ENCODE results near the gene CST9. TPM values are rescaled to one million over a fixed set of nuclear protein-coding genes. Genes with fewer than 3 reads are reported as not detected.

Gene CST9
- total and polyA plus RNA-seq, 2 of the 8 experiments (the other 6 are each of a cell fraction or from before 2014, with no cell fraction given): 0.05 to 0.19 TPM

DNA sequence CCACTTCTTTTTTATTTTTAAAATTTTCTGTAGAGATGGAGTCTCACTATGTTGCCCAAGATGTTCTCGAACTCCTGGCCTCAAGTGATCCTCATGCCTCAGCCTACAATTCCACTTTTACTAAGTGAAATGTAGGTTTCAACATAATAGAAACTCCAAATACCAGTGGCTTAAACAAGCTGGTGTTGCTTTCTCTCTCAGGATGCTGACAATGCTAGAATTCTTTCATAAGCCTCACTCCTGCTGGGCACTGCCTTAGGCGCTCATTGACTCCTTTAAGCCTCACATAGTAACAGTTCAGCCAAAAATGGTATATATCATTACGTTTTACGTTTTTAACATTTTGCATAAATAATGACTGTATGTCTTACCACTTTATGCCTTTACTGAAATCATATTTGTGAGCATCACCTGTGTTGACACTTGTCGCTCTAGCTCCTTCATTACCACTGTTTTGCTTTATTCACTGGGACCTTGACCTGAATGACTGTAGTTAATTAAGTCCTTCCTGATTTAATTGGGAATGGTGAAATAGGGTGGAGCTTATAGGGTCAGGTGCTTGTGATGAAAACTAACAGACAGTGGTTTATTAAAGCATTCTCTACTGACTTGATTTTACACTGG, 3.9 kb upstream of the CST9 start:
- 82% methylated on average over 5 of the region's 5 CpGs; no CpG with 5 or more reads in 1 of the 2 experiments for WGBS, 2 experiments (ENCODE audit: extremely low coverage in 1 of 2, insufficient coverage in 1 of 2, insufficient read length in 1 of 2, insufficient replicate concordance in 2 of 2, low coverage in 1 of 2, low lambda C conversion rate in 2 of 2, missing lambda C conversion rate in 1 of 2)
- POLR2A ChIA-PET (ENCODE audit: partially characterized antibody): no interaction called here

More for the DNA sequence above, 3.9 kb upstream of the CST9 start:
- no peak overlapping the region for H3K4me3 ChIP-seq (ENCODE audit: extremely low read depth in 1 of 4, insufficient read depth in 2 of 4, low read depth in 3 of 4, low read length in 4 of 4)
- H3K36me3 ChIP-seq (ENCODE audit: control insufficient read depth in 2 of 4, insufficient read depth in 4 of 4, low read length in 3 of 4): no peaks in the 10 kb centered on the region
- no peak overlapping the region for H2BK20ac ChIP-seq (ENCODE audit: low read length)
- H3K23ac ChIP-seq (ENCODE audit: insufficient read length): no peak overlapping the region
- FAIRE-seq (no peak), DNase-seq (ENCODE audit: low read depth in 1 of 2, low spot score in 2 of 2) (no peak)
- no peak overlapping the region for H2AFZ ChIP-seq (ENCODE audit: low read length)
- no peak overlapping the region for H4K5ac ChIP-seq (ENCODE audit: insufficient read length, low read depth, low read length)
- H3K23me2 ChIP-seq (ENCODE audit: low read depth, low read length): peaks cover 1% of the 10 kb centered on the region; the same call in 1 of the 2 replicates
- TF ChIP-seq BACH1 (IDR thresholded peaks at IDR 0.05; ENCODE audit: low read length): no peak
- TF ChIP-seq ASH2L (IDR thresholded peaks at IDR 0.05; ENCODE audit: low read length): no peak
- TF ChIP-seq SRF (IDR thresholded peaks at IDR 0.05; ENCODE audit: low read depth, low read length): no peak
- no peak for TF ChIP-seq KDM5A (IDR thresholded peaks at IDR 0.05; ENCODE audit: low read length)
- no peak for TF ChIP-seq ATF2 (IDR thresholded peaks at IDR 0.05; ENCODE audit: low read length)
- no peak for TF ChIP-seq SIRT6 (IDR thresholded peaks at IDR 0.05; ENCODE audit: low read length)
- no peak for TF ChIP-seq CBX5 (IDR thresholded peaks at IDR 0.05; ENCODE audit: low read depth, low read length)
- TF ChIP-seq JUN (IDR thresholded peaks at IDR 0.05; ENCODE audit: low read depth, low read length): no peak
- no peak for TF ChIP-seq NRF1 (IDR thresholded peaks at IDR 0.05; ENCODE audit: low read depth, low read length)
- no peak overlapping the region for H3K9ac ChIP-seq (replicated peaks in 1 of 4; ENCODE audit: extremely low read depth in 1 of 4, low read depth in 3 of 4, low read length in 3 of 4)
- no peak overlapping the region for H3K14ac ChIP-seq (ENCODE audit: insufficient read length)
- H4K8ac ChIP-seq (ENCODE audit: extremely low read depth, insufficient read depth, low read length): no peak overlapping the region
- no peak overlapping the region for H4K91ac ChIP-seq (replicated peaks; ENCODE audit: insufficient read length, low read length)
- H2AK5ac ChIP-seq (ENCODE audit: low read depth, low read length): no peak overlapping the region
- no peak overlapping the region for H3K27ac ChIP-seq (ENCODE audit: low read depth, low read length)
- H2BK12ac ChIP-seq (ENCODE audit: low read depth, low read length): no peak overlapping the region
- H2BK120ac ChIP-seq (replicated peaks; ENCODE audit: low read depth, low read length): no peak overlapping the region
- no peak overlapping the region for H2BK15ac ChIP-seq (ENCODE audit: low read length)
- H3K56ac ChIP-seq (replicated peaks; ENCODE audit: insufficient read length, low read depth, low read length): no peak overlapping the region
- no peak overlapping the region for H3K4ac ChIP-seq (replicated peaks; ENCODE audit: insufficient read length, low read depth, low read length)
- CTCF ChIA-PET (ENCODE audit: partially characterized antibody): interaction anchor here (1.0 to 18.5 kb wide), 3 partner anchors 11 to 165 kb away, joined by 3 to 328 read pairs (median 4); partner anchors contain the start of genes CST11 and CSTL1
- no peak overlapping the region for H2BK5ac ChIP-seq (ENCODE audit: low read depth, low read length)
- H3K9me3 ChIP-seq (ENCODE audit: insufficient read depth in 2 of 2, low read depth in 1 of 2, low read length in 1 of 2): no peaks in the 10 kb centered on the region
- H4K20me1 ChIP-seq (replicated peaks in 1 of 2; ENCODE audit: control insufficient read depth in 1 of 2, insufficient read depth in 2 of 2, low read length in 2 of 2): no peaks in the 10 kb centered on the region
- no peaks in the 10 kb centered on the region for H3K79me1 ChIP-seq (ENCODE audit: low read depth, low read length)
- no peak overlapping the region for H3K18ac ChIP-seq (ENCODE audit: extremely low read depth, low read length)
- peaks cover 0 to 7% (median 2%) of the 10 kb centered on the region in 4 experiments; a peak in 3 of 7 replicates for H3K4me1 ChIP-seq (replicated peaks in 1 of 4; ENCODE audit: control insufficient read depth in 3 of 4, insufficient read depth in 4 of 4, low read length in 3 of 4)
- no peaks in the 10 kb centered on the region for H3K79me2 ChIP-seq (ENCODE audit: control insufficient read depth in 1 of 2, insufficient read depth in 2 of 2, low read length in 2 of 2)
- H3K4me2 ChIP-seq (ENCODE audit: insufficient read depth in 1 of 2, low read depth in 2 of 2, low read length in 2 of 2): no peak overlapping the region
- no peaks in the 10 kb centered on the region; a peak in 1 of 7 replicates for H3K27me3 ChIP-seq (replicated peaks in 1 of 4; ENCODE audit: control insufficient read depth in 3 of 4, extremely low read depth in 1 of 4, insufficient read depth in 3 of 4, low read length in 3 of 4)
